HepG2 (cell line): ENCODE measurements around the gene TRAPPC3. TPM values are rescaled to one million over a fixed set of nuclear protein-coding genes. Genes with fewer than 3 reads are reported as not detected.

ENCODE experiments used
- ARNTL ChIP-seq: sonication (generic); formaldehyde crosslinking; IDR thresholded peaks from 2 replicates; pipeline ENCODE4 v1.4.0; 2020; ENCODE audit warnings: mild to moderate bottlenecking, missing genetic modification reagents
- ATM ChIP-seq: fragments of 450-650 bp; IDR thresholded peaks from 2 replicates; pipeline ENCODE4 v1.7.1; 2017; ENCODE audit warnings: mild to moderate bottlenecking, borderline replicate concordance
- CAMTA2 ChIP-seq: sonication (generic); formaldehyde crosslinking; IDR thresholded peaks from 2 replicates; pipeline ENCODE4 v1.4.0; 2020; ENCODE audit warnings: mild to moderate bottlenecking, missing genetic modification reagents, borderline replicate concordance
- CHCHD3 ChIP-seq: sonication (generic); formaldehyde crosslinking; IDR thresholded peaks from 2 replicates; pipeline ENCODE4 v1.8.0; 2022; ENCODE audit warnings: mild to moderate bottlenecking, missing genetic modification reagents, moderate library complexity
- FOXK1 ChIP-seq: sonication (generic); formaldehyde crosslinking; IDR thresholded peaks from 2 replicates; pipeline ENCODE4 v1.4.0; 2020; ENCODE audit warnings: low read depth, missing genetic modification reagents, borderline replicate concordance
- ONECUT2 ChIP-seq: sonication (generic); formaldehyde crosslinking; IDR thresholded peaks from 2 replicates; pipeline ENCODE4 v1.4.0; 2020; ENCODE audit warnings: missing genetic modification reagents
- SUZ12 ChIP-seq: fragments of 150-350 bp; IDR thresholded peaks from 2 replicates; pipeline ENCODE4 v1.6.1; 2014; ENCODE audit warnings: low read depth, low read length
- YY1 ChIP-seq: IDR thresholded peaks from 2 replicates; pipeline ENCODE4 v1.6.1; 2011; ENCODE audit warnings: low read length, low read depth, moderate library complexity, mild to moderate bottlenecking; ENCODE audit not compliant: insufficient read depth, insufficient replicate concordance
- ZMAT3 ChIP-seq: sonication (generic); formaldehyde crosslinking; conservative IDR thresholded peaks from 2 replicates; pipeline ENCODE4 v1.7.0; 2021; ENCODE audit warnings: missing genetic modification reagents
- ZNF3 ChIP-seq: IDR thresholded peaks from 2 replicates; pipeline ENCODE4 v1.7.0; 2017; ENCODE audit warnings: inconsistent platforms
- ZNF83 ChIP-seq: sonication (generic); formaldehyde crosslinking; IDR thresholded peaks from 2 replicates; pipeline ENCODE4 v1.4.0; 2020; ENCODE audit warnings: missing genetic modification reagents, mild to moderate bottlenecking, borderline replicate concordance
- polyA plus RNA-seq, 8 experiments: library from polyadenylated mRNA; depleted of rRNA in 3 of 8; stranded (reverse) in 7 of 8; unstranded in 1 of 8; fragments of >200 nt; fragmentation: Illumina TruSeq in 4 of 8; extraction: Trizol in 4 of 8; gene quantifications; 2 replicates each; pipeline versions ENCODE4 v1.2.1 to v1.2.3, GENCODE V29; 2011 to 2016; ENCODE audit warnings: low read depth in 4 of 8, missing spikeins in 1 of 8, mixed read lengths in 1 of 8; ENCODE audit not compliant: insufficient read depth in 1 of 8
- total RNA-seq, 5 experiments: library from RNA; depleted of rRNA; stranded (reverse); fragments of >200 nt; fragmentation: Illumina TruSeq; extraction: Trizol; gene quantifications; 2 replicates each; pipeline ENCODE4 v1.2.3, GENCODE V29; 2016; ENCODE audit warnings: low read depth in 1 of 5
- TF ChIP-seq, protein P1 (sequence below), 2 experiments: IDR thresholded peaks; 2 replicates each; pipeline ENCODE4 v1.6.1; 2011 to 2012; ENCODE audit warnings: low read length in 2 of 2, borderline replicate concordance in 1 of 2, low read depth in 1 of 2, mild to moderate bottlenecking in 1 of 2, moderate library complexity in 1 of 2
- TF ChIP-seq, protein P2 (sequence below): sonication (generic); formaldehyde crosslinking; IDR thresholded peaks from 2 replicates; pipeline ENCODE4 v1.4.0; 2020; ENCODE audit warnings: mild to moderate bottlenecking, missing genetic modification reagents
- TF ChIP-seq, protein P3 (sequence below): IDR thresholded peaks from 2 replicates; pipeline ENCODE4 v1.6.1; 2016; ENCODE audit warnings: missing compliant biosample characterization, missing genetic modification reagents, borderline replicate concordance
- TF ChIP-seq, protein P4 (sequence below): sonication (generic); formaldehyde crosslinking; IDR thresholded peaks from 2 replicates; pipeline ENCODE4 v1.8.1; 2023; ENCODE audit warnings: mild to moderate bottlenecking, missing genetic modification reagents, borderline replicate concordance
- TF ChIP-seq, protein P5 (sequence below): sonication (generic); formaldehyde crosslinking; IDR thresholded peaks from 2 replicates; pipeline ENCODE4 v1.4.0; 2020; ENCODE audit warnings: missing genetic modification reagents, mild to moderate bottlenecking, borderline replicate concordance

TRAPPC3 gene
- total and polyA plus RNA-seq, 2 of the 13 experiments (the other 11 are each of a cell fraction or from before 2014, with no cell fraction given), result 53.7 to 62.4 TPM

DNA sequence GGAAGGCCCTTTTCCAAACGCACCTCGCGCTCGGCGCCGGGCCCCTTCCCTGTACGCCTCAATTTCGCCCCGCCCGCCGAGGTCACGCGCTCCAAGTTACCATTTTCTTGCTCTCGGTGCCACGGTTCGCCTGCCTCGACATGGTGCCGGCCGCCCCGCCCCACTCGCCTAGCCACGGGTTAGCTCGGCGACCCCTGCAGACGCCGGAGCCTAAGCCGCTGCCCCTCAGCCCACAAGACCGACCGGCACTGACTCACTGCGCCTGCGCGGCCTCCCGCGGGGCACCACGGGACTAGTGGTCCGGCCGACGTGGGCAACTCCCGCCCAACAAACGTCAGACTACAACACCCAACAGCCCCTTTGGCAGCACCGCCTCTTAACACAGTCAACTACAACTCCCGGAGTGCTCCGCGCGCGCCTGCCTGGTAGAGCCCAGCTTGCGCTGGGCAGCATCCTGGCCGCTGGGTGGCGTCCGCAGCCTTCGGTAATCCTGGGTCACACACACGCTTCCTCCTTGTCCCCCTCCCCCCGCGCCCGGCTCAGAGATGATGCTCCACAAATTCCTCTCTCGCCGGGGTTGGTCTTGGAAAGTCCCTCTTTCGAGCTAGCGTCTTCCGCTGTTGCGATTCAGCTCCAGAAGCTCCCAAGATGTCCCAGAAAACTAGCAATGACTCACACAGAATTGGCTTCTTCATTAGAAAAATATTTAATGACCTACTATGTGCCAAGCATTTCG, at the start of gene TRAPPC3 (continued):
- TF ChIP-seq, protein P1, sequence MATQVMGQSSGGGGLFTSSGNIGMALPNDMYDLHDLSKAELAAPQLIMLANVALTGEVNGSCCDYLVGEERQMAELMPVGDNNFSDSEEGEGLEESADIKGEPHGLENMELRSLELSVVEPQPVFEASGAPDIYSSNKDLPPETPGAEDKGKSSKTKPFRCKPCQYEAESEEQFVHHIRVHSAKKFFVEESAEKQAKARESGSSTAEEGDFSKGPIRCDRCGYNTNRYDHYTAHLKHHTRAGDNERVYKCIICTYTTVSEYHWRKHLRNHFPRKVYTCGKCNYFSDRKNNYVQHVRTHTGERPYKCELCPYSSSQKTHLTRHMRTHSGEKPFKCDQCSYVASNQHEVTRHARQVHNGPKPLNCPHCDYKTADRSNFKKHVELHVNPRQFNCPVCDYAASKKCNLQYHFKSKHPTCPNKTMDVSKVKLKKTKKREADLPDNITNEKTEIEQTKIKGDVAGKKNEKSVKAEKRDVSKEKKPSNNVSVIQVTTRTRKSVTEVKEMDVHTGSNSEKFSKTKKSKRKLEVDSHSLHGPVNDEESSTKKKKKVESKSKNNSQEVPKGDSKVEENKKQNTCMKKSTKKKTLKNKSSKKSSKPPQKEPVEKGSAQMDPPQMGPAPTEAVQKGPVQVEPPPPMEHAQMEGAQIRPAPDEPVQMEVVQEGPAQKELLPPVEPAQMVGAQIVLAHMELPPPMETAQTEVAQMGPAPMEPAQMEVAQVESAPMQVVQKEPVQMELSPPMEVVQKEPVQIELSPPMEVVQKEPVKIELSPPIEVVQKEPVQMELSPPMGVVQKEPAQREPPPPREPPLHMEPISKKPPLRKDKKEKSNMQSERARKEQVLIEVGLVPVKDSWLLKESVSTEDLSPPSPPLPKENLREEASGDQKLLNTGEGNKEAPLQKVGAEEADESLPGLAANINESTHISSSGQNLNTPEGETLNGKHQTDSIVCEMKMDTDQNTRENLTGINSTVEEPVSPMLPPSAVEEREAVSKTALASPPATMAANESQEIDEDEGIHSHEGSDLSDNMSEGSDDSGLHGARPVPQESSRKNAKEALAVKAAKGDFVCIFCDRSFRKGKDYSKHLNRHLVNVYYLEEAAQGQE (IDR thresholded peaks at IDR 0.05; ENCODE audit: borderline replicate concordance in 1 of 2, low read depth in 1 of 2, low read length in 2 of 2), result no peak
- TF ChIP-seq, protein P2, sequence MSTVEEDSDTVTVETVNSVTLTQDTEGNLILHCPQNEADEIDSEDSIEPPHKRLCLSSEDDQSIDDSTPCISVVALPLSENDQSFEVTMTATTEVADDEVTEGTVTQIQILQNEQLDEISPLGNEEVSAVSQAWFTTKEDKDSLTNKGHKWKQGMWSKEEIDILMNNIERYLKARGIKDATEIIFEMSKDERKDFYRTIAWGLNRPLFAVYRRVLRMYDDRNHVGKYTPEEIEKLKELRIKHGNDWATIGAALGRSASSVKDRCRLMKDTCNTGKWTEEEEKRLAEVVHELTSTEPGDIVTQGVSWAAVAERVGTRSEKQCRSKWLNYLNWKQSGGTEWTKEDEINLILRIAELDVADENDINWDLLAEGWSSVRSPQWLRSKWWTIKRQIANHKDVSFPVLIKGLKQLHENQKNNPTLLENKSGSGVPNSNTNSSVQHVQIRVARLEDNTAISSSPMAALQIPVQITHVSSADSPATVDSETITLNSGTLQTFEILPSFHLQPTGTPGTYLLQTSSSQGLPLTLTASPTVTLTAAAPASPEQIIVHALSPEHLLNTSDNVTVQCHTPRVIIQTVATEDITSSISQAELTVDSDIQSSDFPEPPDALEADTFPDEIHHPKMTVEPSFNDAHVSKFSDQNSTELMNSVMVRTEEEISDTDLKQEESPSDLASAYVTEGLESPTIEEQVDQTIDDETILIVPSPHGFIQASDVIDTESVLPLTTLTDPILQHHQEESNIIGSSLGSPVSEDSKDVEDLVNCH (CRISPR knock-in tag), result no peak
- TF ChIP-seq ZNF3 (CRISPR knock-in tag) (no peak), CHCHD3 (CRISPR knock-in tag) (no peak), ZMAT3 (CRISPR knock-in tag) (peak; percentile 54), ZNF83 (CRISPR knock-in tag) (no peak), ONECUT2 (CRISPR knock-in tag) (no peak), CAMTA2 (CRISPR knock-in tag) (no peak), SUZ12 (peak; percentile 93), ATM (no peak), FOXK1 (CRISPR knock-in tag) (peak; percentile 88), ARNTL (CRISPR knock-in tag) (peak; percentile 62; the same call in 1 of the 2 replicates), YY1 (peak; percentile 66)
- TF ChIP-seq, protein P3, sequence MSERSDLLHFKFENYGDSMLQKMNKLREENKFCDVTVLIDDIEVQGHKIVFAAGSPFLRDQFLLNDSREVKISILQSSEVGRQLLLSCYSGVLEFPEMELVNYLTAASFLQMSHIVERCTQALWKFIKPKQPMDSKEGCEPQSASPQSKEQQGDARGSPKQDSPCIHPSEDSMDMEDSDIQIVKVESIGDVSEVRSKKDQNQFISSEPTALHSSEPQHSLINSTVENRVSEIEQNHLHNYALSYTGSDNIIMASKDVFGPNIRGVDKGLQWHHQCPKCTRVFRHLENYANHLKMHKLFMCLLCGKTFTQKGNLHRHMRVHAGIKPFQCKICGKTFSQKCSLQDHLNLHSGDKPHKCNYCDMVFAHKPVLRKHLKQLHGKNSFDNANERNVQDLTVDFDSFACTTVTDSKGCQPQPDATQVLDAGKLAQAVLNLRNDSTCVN (CRISPR knock-in tag), result no peak; the same call in 1 of the 2 replicates
- TF ChIP-seq, protein P4, sequence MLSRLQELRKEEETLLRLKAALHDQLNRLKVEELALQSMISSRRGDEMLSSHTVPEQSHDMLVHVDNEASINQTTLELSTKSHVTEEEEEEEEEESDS (CRISPR knock-in tag), result no peak
- TF ChIP-seq, protein P5, sequence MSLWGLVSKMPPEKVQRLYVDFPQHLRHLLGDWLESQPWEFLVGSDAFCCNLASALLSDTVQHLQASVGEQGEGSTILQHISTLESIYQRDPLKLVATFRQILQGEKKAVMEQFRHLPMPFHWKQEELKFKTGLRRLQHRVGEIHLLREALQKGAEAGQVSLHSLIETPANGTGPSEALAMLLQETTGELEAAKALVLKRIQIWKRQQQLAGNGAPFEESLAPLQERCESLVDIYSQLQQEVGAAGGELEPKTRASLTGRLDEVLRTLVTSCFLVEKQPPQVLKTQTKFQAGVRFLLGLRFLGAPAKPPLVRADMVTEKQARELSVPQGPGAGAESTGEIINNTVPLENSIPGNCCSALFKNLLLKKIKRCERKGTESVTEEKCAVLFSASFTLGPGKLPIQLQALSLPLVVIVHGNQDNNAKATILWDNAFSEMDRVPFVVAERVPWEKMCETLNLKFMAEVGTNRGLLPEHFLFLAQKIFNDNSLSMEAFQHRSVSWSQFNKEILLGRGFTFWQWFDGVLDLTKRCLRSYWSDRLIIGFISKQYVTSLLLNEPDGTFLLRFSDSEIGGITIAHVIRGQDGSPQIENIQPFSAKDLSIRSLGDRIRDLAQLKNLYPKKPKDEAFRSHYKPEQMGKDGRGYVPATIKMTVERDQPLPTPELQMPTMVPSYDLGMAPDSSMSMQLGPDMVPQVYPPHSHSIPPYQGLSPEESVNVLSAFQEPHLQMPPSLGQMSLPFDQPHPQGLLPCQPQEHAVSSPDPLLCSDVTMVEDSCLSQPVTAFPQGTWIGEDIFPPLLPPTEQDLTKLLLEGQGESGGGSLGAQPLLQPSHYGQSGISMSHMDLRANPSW (CRISPR knock-in tag), result no peak; the same call in 1 of the 2 replicates
